ENCODE results near the gene HSPB1. TPM values are rescaled to one million over a fixed set of nuclear protein-coding genes. Genes with fewer than 3 reads are reported as not detected.

The HSPB1 gene
- total and polyA plus RNA-seq, 4 donors = 25.5 to 186 (median 104) TPM

DNA sequence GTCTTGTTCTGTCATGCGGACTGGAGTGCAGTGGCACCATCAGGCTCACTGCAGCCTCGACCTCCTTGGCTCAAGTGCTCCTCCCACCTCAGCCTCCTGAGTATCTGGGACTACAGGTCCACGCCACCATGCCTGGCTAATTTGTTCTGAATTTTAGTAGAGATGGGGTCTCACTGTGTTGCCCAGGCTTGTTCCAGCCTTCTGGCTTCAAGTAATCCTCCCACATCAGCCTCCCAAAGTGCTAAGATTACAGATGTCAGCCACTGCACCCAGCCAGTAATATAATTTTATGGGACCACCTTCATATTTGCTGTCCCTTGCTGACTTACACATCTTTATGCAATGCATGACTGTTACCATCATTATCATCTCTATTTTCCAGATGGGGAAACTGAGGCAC lies 1.5 kb upstream of the HSPB1 start:
- Histone ChIP-seq H3K9ac (ENCODE audit: low read depth in 1 of 2, low read length in 2 of 2) (no peak overlapping the region), H3K36me3 (ENCODE audit: control insufficient read depth in 4 of 4, insufficient read depth in 3 of 4, low read depth in 1 of 4, low read length in 3 of 4) (no peaks in the 10 kb centered on the region), H3K27ac (ENCODE audit: low read depth in 1 of 2, low read length in 2 of 2) (no peak overlapping the region), H3K4me3 (ENCODE audit: low read depth in 1 of 3, low read length in 3 of 3) (no peak overlapping the region), H3K27me3 (ENCODE audit: control insufficient read depth in 4 of 4, insufficient read depth in 4 of 4, low read length in 3 of 4) (no peaks in the 10 kb centered on the region), H3K9me3 (ENCODE audit: control insufficient read depth in 4 of 4, low read length in 3 of 4) (no peaks in the 10 kb centered on the region), H3K4me1 (ENCODE audit: control insufficient read depth in 4 of 4, insufficient read depth in 4 of 4, low read length in 3 of 4) (peaks cover 6 to 31% (median 14%) of the 10 kb centered on the region in 4 donors)
- no peak for DNase-seq (ENCODE audit: low spot score)
- WGBS = 95% methylated on average over 3 of the region's 3 CpGs
- TF ChIP-seq GABPA (IDR thresholded peaks at IDR 0.05 in 1 of 2, conservative IDR thresholded peaks at IDR 0.05 in 1 of 2) (no peak), RAD21 (IDR thresholded peaks at IDR 0.05) (no peak), TAF1 (conservative IDR thresholded peaks at IDR 0.05) (no peak), JUND (IDR thresholded peaks at IDR 0.05) (no peak), FOXA1 (IDR thresholded peaks at IDR 0.05) (no peak), EGR1 (IDR thresholded peaks at IDR 0.05; ENCODE audit: low read depth in 2 of 2) (no peak), NR2F2 (IDR thresholded peaks at IDR 0.05) (no peak), CTCF (IDR thresholded peaks at IDR 0.05; ENCODE audit: low read depth, low read length, missing input control) (no peak), SP1 (IDR thresholded peaks at IDR 0.05) (no peak), HNF4A (conservative IDR thresholded peaks at IDR 0.05) (no peak), ATF3 (IDR thresholded peaks at IDR 0.05) (no peak), FOXA2 (IDR thresholded peaks at IDR 0.05) (no peak), RXRA (IDR thresholded peaks at IDR 0.05) (no peak), MAX (IDR thresholded peaks at IDR 0.05) (no peak), ZBTB33 (IDR thresholded peaks at IDR 0.05) (no peak)
- TF ChIP-seq, protein P1, sequence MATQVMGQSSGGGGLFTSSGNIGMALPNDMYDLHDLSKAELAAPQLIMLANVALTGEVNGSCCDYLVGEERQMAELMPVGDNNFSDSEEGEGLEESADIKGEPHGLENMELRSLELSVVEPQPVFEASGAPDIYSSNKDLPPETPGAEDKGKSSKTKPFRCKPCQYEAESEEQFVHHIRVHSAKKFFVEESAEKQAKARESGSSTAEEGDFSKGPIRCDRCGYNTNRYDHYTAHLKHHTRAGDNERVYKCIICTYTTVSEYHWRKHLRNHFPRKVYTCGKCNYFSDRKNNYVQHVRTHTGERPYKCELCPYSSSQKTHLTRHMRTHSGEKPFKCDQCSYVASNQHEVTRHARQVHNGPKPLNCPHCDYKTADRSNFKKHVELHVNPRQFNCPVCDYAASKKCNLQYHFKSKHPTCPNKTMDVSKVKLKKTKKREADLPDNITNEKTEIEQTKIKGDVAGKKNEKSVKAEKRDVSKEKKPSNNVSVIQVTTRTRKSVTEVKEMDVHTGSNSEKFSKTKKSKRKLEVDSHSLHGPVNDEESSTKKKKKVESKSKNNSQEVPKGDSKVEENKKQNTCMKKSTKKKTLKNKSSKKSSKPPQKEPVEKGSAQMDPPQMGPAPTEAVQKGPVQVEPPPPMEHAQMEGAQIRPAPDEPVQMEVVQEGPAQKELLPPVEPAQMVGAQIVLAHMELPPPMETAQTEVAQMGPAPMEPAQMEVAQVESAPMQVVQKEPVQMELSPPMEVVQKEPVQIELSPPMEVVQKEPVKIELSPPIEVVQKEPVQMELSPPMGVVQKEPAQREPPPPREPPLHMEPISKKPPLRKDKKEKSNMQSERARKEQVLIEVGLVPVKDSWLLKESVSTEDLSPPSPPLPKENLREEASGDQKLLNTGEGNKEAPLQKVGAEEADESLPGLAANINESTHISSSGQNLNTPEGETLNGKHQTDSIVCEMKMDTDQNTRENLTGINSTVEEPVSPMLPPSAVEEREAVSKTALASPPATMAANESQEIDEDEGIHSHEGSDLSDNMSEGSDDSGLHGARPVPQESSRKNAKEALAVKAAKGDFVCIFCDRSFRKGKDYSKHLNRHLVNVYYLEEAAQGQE (IDR thresholded peaks at IDR 0.05) = no peak
